KBM-7 (cell line): Measurements from ENCODE around the gene BCL6.
A peak's percentile ranks its signal among the peaks of the same experiment; 100 is the strongest.
"Not testable (repeated sequence)": the region's sequence is repeated elsewhere in the genome, so short reads cannot be mapped to it uniquely, and the experiment has no call there.

ENCODE experiments used
- DNase-seq: peaks from one replicate; pipeline ENCODE4 v3.0.0-alpha.2; 2015
- in situ Hi-C: fragments of 300-500 bp; cut with MboI; formaldehyde crosslinking; loops from 2 replicates; pipeline ENCODE4 v1.14.3; 2020; ENCODE audit warnings: low sequenced_read_pairs, low pct_unique_long_range_greater_than_20kb, mixed read lengths

Gene BCL6

GRCh38 chr3:187694801-187695200 is 50.5 kb downstream of the BCL6 start:
- DNase-seq, result no peak
- in situ Hi-C loops, result loop anchor here (10.0 to 25.0 kb wide), 2 partner anchors 380 to 482 kb away; no protein-coding TSS in a partner anchor

DNA sequence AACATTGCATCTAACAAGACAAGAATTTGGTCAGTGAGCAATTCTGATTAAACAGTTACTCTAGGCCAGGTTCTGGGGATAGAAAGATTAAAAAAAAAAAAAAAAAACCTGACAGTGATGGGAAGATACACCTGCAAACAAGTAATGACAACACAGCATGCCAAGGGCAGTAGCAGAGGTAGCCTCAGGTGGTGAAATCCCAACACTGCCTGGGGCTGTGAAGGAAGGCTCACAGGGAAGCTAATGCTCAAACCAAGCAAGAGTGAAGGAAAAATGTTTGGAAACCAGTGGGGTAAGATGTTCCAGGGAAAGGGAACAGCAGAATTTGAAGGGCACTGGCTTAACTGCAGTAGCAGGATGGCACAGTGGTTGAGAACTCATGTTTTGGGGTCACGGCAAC is 51.8 kb downstream of the BCL6 start:
- in situ Hi-C loops, result loop anchor here (10.0 to 25.0 kb wide), 2 partner anchors 379 to 481 kb away; no protein-coding TSS in a partner anchor
- DNase-seq, result no peak

GRCh38 chr3:187689984-187690383 is 55.3 kb downstream of the BCL6 start:
- no peak for DNase-seq
- in situ Hi-C loops, result loop anchor here (10.0 to 25.0 kb wide), 2 partner anchors 375 to 478 kb away; no protein-coding TSS in a partner anchor

DNA sequence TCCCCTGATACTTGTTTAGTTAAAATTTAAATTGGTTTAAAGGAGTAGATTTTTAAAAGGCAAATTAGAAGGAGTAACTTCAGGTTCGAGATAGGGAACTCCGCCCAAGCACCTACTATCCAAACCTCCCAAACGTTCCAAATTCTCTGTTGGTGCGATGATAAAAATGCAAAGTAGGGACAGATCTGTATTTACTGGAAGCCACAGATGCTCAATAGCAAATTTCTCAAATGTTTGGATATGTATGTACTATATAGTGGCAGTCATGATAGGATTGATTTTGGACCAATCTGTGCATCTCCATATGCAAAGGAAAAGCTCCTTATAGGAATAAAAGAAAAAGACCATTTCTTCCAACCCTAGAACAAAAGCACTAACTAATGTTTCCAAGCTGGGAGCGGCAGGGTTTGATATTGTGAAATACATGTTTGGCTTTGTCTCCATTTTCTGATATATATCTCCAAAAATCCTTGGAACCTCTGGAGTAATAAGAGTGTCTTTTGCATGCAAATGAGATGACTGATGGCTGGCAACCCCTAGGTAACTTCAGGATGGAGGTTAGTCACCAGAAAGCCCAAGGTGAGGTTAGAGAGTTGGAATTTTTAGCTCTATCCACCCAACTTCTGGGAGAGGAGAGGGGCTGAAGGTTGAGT is 58.5 kb downstream of the BCL6 start:
- in situ Hi-C loops, result loop anchor here (25.0 kb wide), 1 partner anchor 474 kb away; no protein-coding TSS in a partner anchor
- no peak for DNase-seq

- in situ Hi-C loops, result loop anchor here (25.0 kb wide), 1 partner anchor 474 kb away; no protein-coding TSS in a partner anchor
- no peak for DNase-seq
Observed at GRCh38 chr3:187685948-187686347, 59.3 kb downstream of the BCL6 start.

DNA sequence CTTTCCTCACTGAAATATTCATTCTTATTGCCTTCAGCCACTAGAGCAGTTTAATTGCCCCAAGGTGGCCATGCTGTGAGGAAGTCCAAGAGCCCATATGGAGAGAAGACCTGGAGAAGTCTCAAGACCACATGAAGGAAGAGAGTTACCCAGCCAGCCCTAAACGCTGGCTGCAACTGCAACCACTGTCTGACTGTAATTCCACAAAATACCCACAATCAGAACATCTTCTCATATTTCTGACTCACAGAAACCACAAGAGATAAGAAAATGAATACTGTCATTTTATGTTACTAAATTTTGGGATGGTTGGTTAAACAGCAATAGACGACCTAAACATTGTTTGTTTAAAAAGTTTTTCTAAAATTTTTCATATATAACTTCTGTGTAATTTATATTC is 60.4 kb downstream of the BCL6 start:
- peak; percentile 35 for DNase-seq
- in situ Hi-C loops, result loop anchor here (25.0 kb wide), 1 partner anchor 473 kb away; no protein-coding TSS in a partner anchor

DNA sequence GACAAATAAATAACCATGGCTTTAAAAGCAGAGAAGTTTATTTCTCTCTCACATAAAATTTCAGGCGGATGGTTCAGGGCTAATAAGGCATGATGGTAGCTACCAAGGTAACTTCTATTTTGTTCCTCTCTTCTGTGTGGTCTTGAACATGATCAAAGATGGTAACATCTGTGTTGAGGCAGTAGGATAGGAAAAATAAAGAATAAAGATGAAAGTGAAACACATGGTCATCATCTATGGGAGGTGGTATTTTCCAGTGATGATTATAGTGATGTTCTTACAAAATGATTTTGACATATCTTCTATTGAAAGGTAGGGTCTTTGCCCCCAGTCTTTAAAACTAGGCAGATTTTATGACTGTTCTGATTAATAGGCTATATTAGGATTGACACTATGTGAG is 60.8 kb downstream of the BCL6 start:
- in situ Hi-C loops, result loop anchor here (25.0 kb wide), 1 partner anchor 472 kb away; no protein-coding TSS in a partner anchor
- no peak for DNase-seq

- DNase-seq, result not testable (repeated sequence)
- in situ Hi-C loops, result loop anchor here (25.0 kb wide), 1 partner anchor 469 kb away; no protein-coding TSS in a partner anchor
Observed at GRCh38 chr3:187681756-187682155, 63.5 kb downstream of the BCL6 start.

DNA sequence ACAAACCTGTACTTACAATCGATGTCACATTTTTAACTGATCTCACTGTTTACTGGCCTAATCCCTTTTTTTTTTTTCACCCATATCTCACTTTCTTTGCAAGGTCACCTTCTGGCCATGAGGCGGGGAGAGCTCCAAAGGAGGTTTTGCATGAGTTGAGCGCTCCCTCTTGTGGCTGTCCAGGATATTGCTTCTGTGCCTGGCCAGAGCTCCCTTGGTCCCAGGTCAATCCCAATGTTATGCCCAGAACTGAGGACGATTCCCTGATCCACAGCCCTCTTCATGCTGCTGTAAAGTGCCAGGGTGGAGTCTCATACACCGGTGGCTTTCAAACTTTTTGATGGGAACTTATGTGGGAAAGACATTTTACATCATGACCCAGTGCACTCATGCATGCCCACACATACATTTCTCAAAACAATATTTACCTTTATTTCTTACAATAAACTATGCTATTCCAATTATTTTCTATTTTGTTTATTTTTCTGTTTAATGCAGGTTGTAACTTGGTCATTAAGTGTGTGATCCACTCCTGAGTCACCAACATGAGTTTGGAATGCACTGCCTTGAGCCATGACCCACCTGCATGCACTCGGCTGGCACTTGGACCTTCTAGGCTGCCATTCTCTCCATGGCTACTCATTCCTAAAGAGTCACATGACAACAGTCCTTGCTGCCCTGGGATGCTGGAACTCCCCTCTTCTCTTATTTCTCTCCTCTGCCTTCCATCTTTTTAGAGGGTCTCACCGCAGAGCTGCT is 65.5 kb downstream of the BCL6 start:
- DNase-seq, result peak; percentile 78
- in situ Hi-C loops, result loop anchor here (10.0 to 25.0 kb wide), 2 partner anchors 355 to 468 kb away; no protein-coding TSS in a partner anchor

DNA sequence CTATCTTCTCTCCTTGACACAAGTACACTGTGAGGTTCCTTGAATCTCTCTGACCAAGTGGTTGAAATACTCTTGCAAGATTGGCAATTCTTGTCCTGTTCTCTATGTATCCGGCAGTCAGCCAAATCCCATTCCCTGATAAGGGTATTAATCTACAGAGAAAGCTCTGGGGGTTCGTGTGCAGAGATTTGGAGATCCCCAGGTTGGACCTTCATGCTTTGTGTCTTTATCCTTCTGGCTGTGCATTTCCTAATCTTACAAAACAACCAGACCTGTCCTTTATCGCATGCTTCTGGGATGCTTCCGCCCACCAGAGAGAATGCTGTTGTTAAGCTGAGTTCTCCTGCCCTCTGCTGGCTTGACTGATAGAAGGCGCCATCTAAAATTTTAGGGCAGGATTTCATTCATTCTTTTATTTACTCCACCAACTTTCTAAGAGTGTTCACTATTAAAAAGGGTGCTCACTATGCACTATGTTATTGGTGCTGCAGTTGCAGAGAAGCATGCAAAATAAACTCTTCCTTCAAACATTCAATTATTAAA is 66.5 kb downstream of the BCL6 start:
- DNase-seq, result peak; percentile 64
- in situ Hi-C loops, result loop anchor here (10.0 to 25.0 kb wide), 2 partner anchors 354 to 466 kb away; no protein-coding TSS in a partner anchor

DNA sequence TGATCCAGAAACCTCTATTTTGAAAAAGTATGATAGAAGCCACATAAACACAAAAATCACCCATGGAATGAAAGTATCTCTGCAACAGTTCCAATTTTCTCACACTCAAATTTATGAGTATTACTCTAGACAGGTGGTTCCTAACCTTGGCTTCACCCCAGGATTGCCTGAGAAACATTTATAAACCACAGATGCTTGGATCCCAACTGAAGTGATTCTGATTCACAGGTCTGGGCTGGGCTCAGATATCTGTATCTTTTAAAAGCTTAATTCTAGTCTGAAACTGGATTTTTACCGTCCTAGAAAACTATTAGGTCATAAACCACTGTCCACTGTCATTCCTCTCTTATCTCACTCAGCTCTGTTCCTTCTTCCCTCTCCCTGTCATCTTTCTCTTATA is 67.7 kb downstream of the BCL6 start:
- in situ Hi-C loops, result loop anchor here (10.0 to 25.0 kb wide), 2 partner anchors 353 to 465 kb away; no protein-coding TSS in a partner anchor
- no peak for DNase-seq

DNA sequence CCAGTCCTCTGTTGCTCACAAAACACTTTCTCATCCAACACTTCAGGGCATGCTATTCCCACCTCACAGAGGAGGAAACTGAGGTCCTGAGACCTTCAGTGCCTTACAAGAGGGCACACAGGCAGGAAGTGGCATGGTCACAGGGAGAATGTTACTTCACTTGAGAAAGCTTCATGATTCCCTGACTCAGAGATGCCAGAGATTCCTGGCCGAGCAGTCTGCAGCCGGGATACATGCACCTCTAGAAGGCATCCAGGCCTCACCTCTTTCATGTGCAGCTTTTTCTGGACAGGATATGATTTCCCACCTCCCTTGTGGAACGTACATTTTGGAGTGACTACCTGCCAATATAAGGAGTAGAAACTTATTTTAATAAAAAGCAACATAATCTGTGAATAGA is 72.3 kb downstream of the BCL6 start:
- in situ Hi-C loops, result loop anchor here (10.0 kb wide), 1 partner anchor 348 kb away; no protein-coding TSS in a partner anchor
- DNase-seq, result no peak
